ENCODE results near the gene ZNF398. TPM values are rescaled to one million over a fixed set of nuclear protein-coding genes. Genes with fewer than 3 reads are reported as not detected.

The ZNF398 gene
- total and polyA plus RNA-seq, 2 of the 13 experiments (the other 11 are each of a cell fraction or from before 2014, with no cell fraction given): 3.0 to 8.9 TPM

- Histone ChIP-seq H3K4me1 (ENCODE audit: insufficient read depth, low read length) (peaks cover 5% of the 10 kb centered on the region; the same call in 1 of the 2 replicates), H3K79me2 (ENCODE audit: insufficient read depth, low read length) (no peaks in the 10 kb centered on the region), H3K4me3 (replicated peaks in 1 of 3; ENCODE audit: insufficient read depth in 1 of 3, low read depth in 2 of 3, low read length in 3 of 3) (no peak overlapping the region), H3K4me2 (ENCODE audit: low read depth, low read length) (no peak overlapping the region), H3K9ac (ENCODE audit: insufficient read depth, low read depth, low read length) (no peak overlapping the region), H3K27me3 (ENCODE audit: control insufficient read depth in 1 of 2, insufficient read depth in 2 of 2, low read length in 2 of 2) (no peaks in the 10 kb centered on the region), H3K9me3 (ENCODE audit: low read length) (no peaks in the 10 kb centered on the region), H3K36me3 (replicated peaks in 1 of 2; ENCODE audit: control insufficient read depth in 1 of 2, insufficient read depth in 2 of 2, low read length in 2 of 2) (peaks cover 9 to 66% of the 10 kb centered on the region in 2 experiments), H2AFZ (ENCODE audit: low read length) (no peak overlapping the region), H3K27ac (ENCODE audit: extremely low read length, insufficient read depth, low read length) (no peak overlapping the region), H4K20me1 (ENCODE audit: insufficient read depth, low read length) (no peaks in the 10 kb centered on the region)
- FAIRE-seq: no peak
- intact Hi-C loops (cut with micrococcal nuclease; ENCODE audit: unreplicated experiment): no loop called here
- DNase-seq (ENCODE audit: low spot score): no peak
- ATAC-seq: no peak
- in situ Hi-C loops (cut with HindIII; ENCODE audit: extremely low pct_ligation_motif_present, low pct_unique_long_range_greater_than_20kb): no loop called here
- CTCF ChIA-PET (ENCODE audit: low intra/inter-chr PET ratio, low total read pairs): no interaction called here
- no peak for TF ChIP-seq ZNF674 (CRISPR knock-in tag; IDR thresholded peaks at IDR 0.05; ENCODE audit: low read depth)
- TF ChIP-seq EHMT2 (IDR thresholded peaks at IDR 0.05; ENCODE audit: borderline replicate concordance, low read depth, low read length): no peak
- no peak for TF ChIP-seq ARID2 (CRISPR knock-in tag; IDR thresholded peaks at IDR 0.05; ENCODE audit: borderline replicate concordance)
- no peak for TF ChIP-seq MZF1 (CRISPR knock-in tag; IDR thresholded peaks at IDR 0.05; ENCODE audit: borderline replicate concordance)
- TF ChIP-seq ATF7 (IDR thresholded peaks at IDR 0.05): no peak
- TF ChIP-seq ATF7 (CRISPR knock-in tag; IDR thresholded peaks at IDR 0.05): no peak
- no peak for TF ChIP-seq KDM5A (IDR thresholded peaks at IDR 0.05; ENCODE audit: borderline replicate concordance, low read length)
- no peak for TF ChIP-seq GRHL1 (CRISPR knock-in tag; conservative IDR thresholded peaks at IDR 0.05)
- TF ChIP-seq DNMT3B (CRISPR knock-in tag; conservative IDR thresholded peaks at IDR 0.05): no peak
- no peak for TF ChIP-seq RBM22 (optimal IDR thresholded peaks at IDR 0.05; ENCODE audit: low read length)
- no peak for TF ChIP-seq ZNF251 (CRISPR knock-in tag; IDR thresholded peaks at IDR 0.05)
- TF ChIP-seq HNRNPLL (IDR thresholded peaks at IDR 0.05; ENCODE audit: low read depth, low read length, poor library complexity, severe bottlenecking): no peak
- no peak for TF ChIP-seq ZNF841 (CRISPR knock-in tag; IDR thresholded peaks at IDR 0.05; ENCODE audit: borderline replicate concordance)
- TF ChIP-seq GATAD1 (CRISPR knock-in tag; IDR thresholded peaks at IDR 0.05): no peak
- TF ChIP-seq ZNF589 (CRISPR knock-in tag; conservative IDR thresholded peaks at IDR 0.05): no peak
- no peak for TF ChIP-seq HNF4G (IDR thresholded peaks at IDR 0.05; ENCODE audit: borderline replicate concordance, low read depth, low read length)
- TF ChIP-seq HNF4G (CRISPR knock-in tag; IDR thresholded peaks at IDR 0.05; ENCODE audit: borderline replicate concordance, low read depth): no peak
- TF ChIP-seq SIX1 (CRISPR knock-in tag; IDR thresholded peaks at IDR 0.05; ENCODE audit: borderline replicate concordance): no peak
- no peak for TF ChIP-seq ZNF609 (CRISPR knock-in tag; IDR thresholded peaks at IDR 0.05; ENCODE audit: borderline replicate concordance)
- no peak for TF ChIP-seq ZFP1 (CRISPR knock-in tag; IDR thresholded peaks at IDR 0.05)
- TF ChIP-seq ZNF530 (CRISPR knock-in tag; IDR thresholded peaks at IDR 0.05; ENCODE audit: low read depth): no peak
- TF ChIP-seq ZNF761 (CRISPR knock-in tag; conservative IDR thresholded peaks at IDR 0.05): no peak
- WGBS (ENCODE audit: low lambda C conversion rate): 95% methylated on average over 2 of the region's 2 CpGs
- POLR2A ChIA-PET: no interaction called here
- BruUV-seq (replicated peaks): no TSS peak
These were observed 27.9 kb downstream of the ZNF398 start for GRCh38 chr7:149175150-149175549.
